Right lung (tissue), 5 donors: ENCODE data around the gene LCE3A. TPM values are rescaled to one million over a fixed set of nuclear protein-coding genes. Genes with fewer than 3 reads are reported as not detected.

Experiments
- DNase-seq, 2 donors: peaks; one replicate each; pipeline ENCODE4 v3.0.0-alpha.2; 2013
- polyA plus RNA-seq, 5 donors: library from polyadenylated mRNA; unstranded; fragments of 120-200 nt; gene quantifications; one replicate each; pipeline versions ENCODE4 v1.2.1 to v1.2.3, GENCODE V29; 2013; ENCODE audit warnings: inconsistent platforms in 1 of 5, low replicate concordance in 1 of 5; ENCODE audit not compliant: insufficient read length in 5 of 5, insufficient read depth in 1 of 5

LCE3A gene
- polyA plus RNA-seq, 5 donors, result not detected

GRCh38 chr1:152577168-152577567, 45.7 kb downstream of the LCE3A start:
- no peak for DNase-seq

Other genes with a start within 250 kb of the LCE3A start
- gene CRNN, start 208.8 kb downstream of the LCE3A start, polyA plus RNA-seq, result not detected
- not detected for gene LCE5A, start 112.3 kb downstream of the LCE3A start, polyA plus RNA-seq
- gene CRCT1, start 108.6 kb downstream of the LCE3A start, polyA plus RNA-seq, result not detected
- gene LCE3E, start 56.3 kb downstream of the LCE3A start, polyA plus RNA-seq, result not detected
- not detected for gene LCE3D, start 42.6 kb downstream of the LCE3A start, polyA plus RNA-seq
- gene LCE3C, start 22.9 kb downstream of the LCE3A start, polyA plus RNA-seq, result not detected
- not detected for gene LCE3B, start 9.3 kb downstream of the LCE3A start, polyA plus RNA-seq
- gene LCE2D, start 40.3 kb upstream of the LCE3A start, polyA plus RNA-seq, result not detected
- not detected for gene LCE2C, start 52.2 kb upstream of the LCE3A start, polyA plus RNA-seq
- not detected for gene LCE2B, start 63.0 kb upstream of the LCE3A start, polyA plus RNA-seq
- gene LCE2A, start 75.2 kb upstream of the LCE3A start, polyA plus RNA-seq, result not detected
- gene LCE4A, start 85.1 kb upstream of the LCE3A start, polyA plus RNA-seq, result not detected
- not detected for gene KPRP, start 134.9 kb upstream of the LCE3A start, polyA plus RNA-seq
- not detected for gene LCE1F, start 152.0 kb upstream of the LCE3A start, polyA plus RNA-seq
- gene LCE1E, start 163.2 kb upstream of the LCE3A start, polyA plus RNA-seq, result not detected
- gene LCE1D, start 173.6 kb upstream of the LCE3A start, polyA plus RNA-seq, result not detected
- not detected for gene LCE1C, start 183.5 kb upstream of the LCE3A start, polyA plus RNA-seq
- not detected for gene LCE1B, start 188.9 kb upstream of the LCE3A start, polyA plus RNA-seq
- gene LCE1A, start 204.4 kb upstream of the LCE3A start, polyA plus RNA-seq, result not detected
- gene LCE6A, start 219.8 kb upstream of the LCE3A start, polyA plus RNA-seq, result not detected
- not detected for gene LCE7A, start 236.9 kb upstream of the LCE3A start, polyA plus RNA-seq